Uterus (tissue), 2 donors: Measurements from ENCODE around the gene RBMS1.

Experiments used
- CTCF ChIP-seq, 4 experiments: fragments of 200-600 bp in 2 of 4; fragments of 450-650 bp in 2 of 4; sonication (generic) in 2 of 4; IDR thresholded peaks; one replicate each; pipeline ENCODE4 v1.5.1; 2016 to 2019; ENCODE audit warnings: antibody characterized with exemption in 4 of 4, mild to moderate bottlenecking in 2 of 4, moderate library complexity in 1 of 4
- POLR2A ChIP-seq, 2 donors: fragments of 450-650 bp; IDR thresholded peaks; one replicate each; pipeline ENCODE4 v1.6.1; 2016; ENCODE audit warnings: antibody characterized with exemption in 2 of 2, mild to moderate bottlenecking in 1 of 2, moderate library complexity in 1 of 2

- TF ChIP-seq CTCF (IDR thresholded peaks at IDR 0.05): no peak
- TF ChIP-seq POLR2A (IDR thresholded peaks at IDR 0.05): no peak
These were observed 112.1 kb downstream of the RBMS1 start for GRCh38 chr2:160381425-160381951.
